CD4-positive, alpha-beta T cell treated with Interleukin-21 for 1 hour (primary cell): ENCODE results near the gene MYH10.
A peak's percentile ranks its signal among the peaks of the same experiment; 100 is the strongest.

Experiments
- DNase-seq: peaks from one replicate; pipeline ENCODE4 v3.0.0-alpha.2; 2020

MYH10 gene

GRCh38 chr17:8468127-8468526, 162.4 kb downstream of the MYH10 start:
- no peak for DNase-seq

GRCh38 chr17:8467527-8467926, 163.0 kb downstream of the MYH10 start:
- DNase-seq = no peak

GRCh38 chr17:8466873-8467272, 163.7 kb downstream of the MYH10 start:
- DNase-seq = no peak

- no peak for DNase-seq
Measured at GRCh38 chr17:8466456-8466855, 164.1 kb downstream of the MYH10 start.

GRCh38 chr17:8465759-8466158, 164.8 kb downstream of the MYH10 start:
- no peak for DNase-seq

- no peak for DNase-seq
Measured at GRCh38 chr17:8465356-8465755, 165.2 kb downstream of the MYH10 start.

GRCh38 chr17:8464941-8465340, 165.6 kb downstream of the MYH10 start:
- no peak for DNase-seq

- no peak for DNase-seq
Measured at GRCh38 chr17:8463099-8463498, 167.4 kb downstream of the MYH10 start.

GRCh38 chr17:8462564-8462963, 168.0 kb downstream of the MYH10 start:
- DNase-seq = no peak

- no peak for DNase-seq
Measured at GRCh38 chr17:8459831-8460230, 170.7 kb downstream of the MYH10 start.

GRCh38 chr17:8459107-8459506, 171.4 kb downstream of the MYH10 start:
- DNase-seq = no peak

GRCh38 chr17:8458128-8458527, 172.4 kb downstream of the MYH10 start:
- no peak for DNase-seq

- no peak for DNase-seq
Measured at GRCh38 chr17:8455665-8456209, 174.8 kb downstream of the MYH10 start.

GRCh38 chr17:8453326-8453725, 177.2 kb downstream of the MYH10 start:
- DNase-seq = no peak

- no peak for DNase-seq
Measured at GRCh38 chr17:8451933-8452614, 178.5 kb downstream of the MYH10 start.

GRCh38 chr17:8448310-8448709, 182.2 kb downstream of the MYH10 start:
- no peak for DNase-seq

- DNase-seq = no peak
Measured at GRCh38 chr17:8447799-8448198, 182.7 kb downstream of the MYH10 start.

GRCh38 chr17:8445536-8445935, 185.0 kb downstream of the MYH10 start:
- no peak for DNase-seq

GRCh38 chr17:8444494-8444893, 186.0 kb downstream of the MYH10 start:
- DNase-seq = no peak

GRCh38 chr17:8443756-8444155, 186.8 kb downstream of the MYH10 start:
- no peak for DNase-seq

- DNase-seq = no peak
Measured at GRCh38 chr17:8442310-8442709, 188.2 kb downstream of the MYH10 start.

- no peak for DNase-seq
Measured at GRCh38 chr17:8441690-8442089, 188.8 kb downstream of the MYH10 start.

- no peak for DNase-seq
Measured at GRCh38 chr17:8439681-8440080, 190.8 kb downstream of the MYH10 start.

- DNase-seq = peak; percentile 24
Measured at GRCh38 chr17:8438441-8438840, 192.1 kb downstream of the MYH10 start.

- no peak for DNase-seq
Measured at GRCh38 chr17:8436844-8437171, 193.7 kb downstream of the MYH10 start.
